ENCODE data around the gene SEC14L1. TPM values are rescaled to one million over a fixed set of nuclear protein-coding genes. Genes with fewer than 3 reads are reported as not detected.

The SEC14L1 gene
- total and polyA plus RNA-seq, 2 of the 8 experiments (the other 6 are each of a cell fraction or from before 2014, with no cell fraction given): 27.2 to 74.4 TPM

- no peaks in the 10 kb centered on the region for H3K23me2 ChIP-seq (ENCODE audit: low read depth, low read length)
- 0 out of 8 replicates have a peak overlapping the region, but pooled peaks of 1 of the 4 experiments have one; percentile 2 for H3K4me3 ChIP-seq (ENCODE audit: extremely low read depth in 1 of 4, insufficient read depth in 2 of 4, low read depth in 3 of 4, low read length in 4 of 4)
- H4K8ac ChIP-seq (ENCODE audit: extremely low read depth, insufficient read depth, low read length): no peak overlapping the region
- no peak overlapping the region for H2BK12ac ChIP-seq (ENCODE audit: low read depth, low read length)
- no peak overlapping the region for H3K56ac ChIP-seq (replicated peaks; ENCODE audit: insufficient read length, low read depth, low read length)
- peaks cover 0 to 32% (median 26%) of the 10 kb centered on the region in 4 experiments; a peak in 5 of 7 replicates for H3K4me1 ChIP-seq (replicated peaks in 1 of 4; ENCODE audit: control insufficient read depth in 3 of 4, insufficient read depth in 4 of 4, low read length in 3 of 4)
- H3K79me2 ChIP-seq (ENCODE audit: control insufficient read depth in 1 of 2, insufficient read depth in 2 of 2, low read length in 2 of 2): peaks cover 0 to 25% of the 10 kb centered on the region in 2 experiments; a peak in 1 of 4 replicates
- no peak overlapping the region for H2AK5ac ChIP-seq (ENCODE audit: low read depth, low read length)
- no peaks in the 10 kb centered on the region for H4K20me1 ChIP-seq (replicated peaks in 1 of 2; ENCODE audit: control insufficient read depth in 1 of 2, insufficient read depth in 2 of 2, low read length in 2 of 2)
- no peak overlapping the region for H2BK120ac ChIP-seq (replicated peaks; ENCODE audit: low read depth, low read length)
- TF ChIP-seq ATF3 (IDR thresholded peaks at IDR 0.05; ENCODE audit: insufficient read depth, low read depth, low read length) (no peak), SIX5 (IDR thresholded peaks at IDR 0.05; ENCODE audit: low read depth, low read length) (no peak), SAP30 (IDR thresholded peaks at IDR 0.05; ENCODE audit: insufficient read depth, insufficient replicate concordance, low read length) (no peak), CBX5 (IDR thresholded peaks at IDR 0.05; ENCODE audit: low read depth, low read length) (no peak), SP1 (IDR thresholded peaks at IDR 0.05; ENCODE audit: low read depth, low read length) (no peak), EGR1 (IDR thresholded peaks at IDR 0.05; ENCODE audit: borderline replicate concordance, low read depth, low read length) (no peak), E2F6 (IDR thresholded peaks at IDR 0.05) (no peak), ASH2L (IDR thresholded peaks at IDR 0.05; ENCODE audit: low read length) (no peak)
- no peaks in the 10 kb centered on the region for H3K27me3 ChIP-seq (replicated peaks in 1 of 4; ENCODE audit: control insufficient read depth in 3 of 4, extremely low read depth in 1 of 4, insufficient read depth in 3 of 4, low read length in 3 of 4)
- H3K4ac ChIP-seq (replicated peaks; ENCODE audit: insufficient read length, low read depth, low read length): no peak overlapping the region
- DNase-seq (ENCODE audit: low read depth in 1 of 2, low spot score in 2 of 2): no peak
- no peak overlapping the region for H3K23ac ChIP-seq (ENCODE audit: insufficient read length)
- no peak for FAIRE-seq
- no peak overlapping the region for H3K27ac ChIP-seq (ENCODE audit: low read depth, low read length)
- no peaks in the 10 kb centered on the region for H3K9me3 ChIP-seq (ENCODE audit: insufficient read depth in 2 of 2, low read depth in 1 of 2, low read length in 1 of 2)
- no peak overlapping the region for H2BK15ac ChIP-seq (ENCODE audit: low read length)
- 42% methylated on average over 6 of the region's 6 CpGs; no CpG with 5 or more reads in 1 of the 2 experiments for WGBS, 2 experiments (ENCODE audit: extremely low coverage in 1 of 2, insufficient coverage in 1 of 2, insufficient read length in 1 of 2, insufficient replicate concordance in 2 of 2, low coverage in 1 of 2, low lambda C conversion rate in 2 of 2, missing lambda C conversion rate in 1 of 2)
- peak overlapping the region; percentile 66; the same call in 1 of the 2 replicates for H2BK5ac ChIP-seq (ENCODE audit: low read depth, low read length)
- no peaks in the 10 kb centered on the region; the same call in 1 of the 2 replicates for H3K79me1 ChIP-seq (ENCODE audit: low read depth, low read length)
- POLR2A ChIA-PET (ENCODE audit: partially characterized antibody): interaction anchor here (0.6 to 1.3 kb wide), 3 partner anchors 9 to 243 kb away, joined by 3 to 5 read pairs (median 4); no protein-coding TSS in a partner anchor
- H3K18ac ChIP-seq (ENCODE audit: extremely low read depth, low read length): no peak overlapping the region
- no peak overlapping the region for H4K91ac ChIP-seq (replicated peaks; ENCODE audit: insufficient read length, low read length)
- H4K5ac ChIP-seq (ENCODE audit: insufficient read length, low read depth, low read length): no peak overlapping the region
- H2AFZ ChIP-seq (ENCODE audit: low read length): no peak overlapping the region
- no peak overlapping the region for H3K9ac ChIP-seq (replicated peaks in 1 of 4; ENCODE audit: extremely low read depth in 1 of 4, low read depth in 3 of 4, low read length in 3 of 4)
- H3K36me3 ChIP-seq (ENCODE audit: control insufficient read depth in 2 of 4, insufficient read depth in 4 of 4, low read length in 3 of 4): peaks cover 0 to 9% (median 0%) of the 10 kb centered on the region in 4 experiments; a peak in 1 of 8 replicates
- H2BK20ac ChIP-seq (ENCODE audit: low read length): 0 out of 2 replicates have a peak overlapping the region, but pooled peaks have one; percentile 61
- no peak overlapping the region for H3K14ac ChIP-seq (ENCODE audit: insufficient read length)
- no peak overlapping the region for H3K4me2 ChIP-seq (ENCODE audit: insufficient read depth in 1 of 2, low read depth in 2 of 2, low read length in 2 of 2)
- CTCF ChIA-PET (ENCODE audit: partially characterized antibody): interaction anchor here (1.2 to 3.5 kb wide), 5 partner anchors 9 to 77 kb away, joined by 3 to 17 read pairs (median 4); no protein-coding TSS in a partner anchor
These were observed 32.3 kb downstream of the SEC14L1 start for GRCh38 chr17:77173104-77173503.
